Thyroid gland (tissue), 4 donors: ENCODE results near the gene C10orf71.

Experiments
- CTCF ChIP-seq, 6 experiments: fragments of 200-600 bp in 3 of 6; fragments of 450-650 bp in 3 of 6; sonication (generic) in 3 of 6; IDR thresholded peaks; one replicate each; pipeline ENCODE4 v1.5.1; 2016 to 2019; ENCODE audit warnings: antibody characterized with exemption in 6 of 6, mild to moderate bottlenecking in 2 of 6, inconsistent platforms in 1 of 6, moderate library complexity in 1 of 6
- POLR2A ChIP-seq, 2 donors: fragments of 450-650 bp; IDR thresholded peaks; one replicate each; pipeline ENCODE4 v1.6.1; 2017; ENCODE audit warnings: antibody characterized with exemption in 2 of 2, mild to moderate bottlenecking in 2 of 2, moderate library complexity in 1 of 2

GRCh38 chr10:49284356-49284755 is 14.6 kb upstream of the C10orf71 start:
- no peak for TF ChIP-seq CTCF (IDR thresholded peaks at IDR 0.05)
- TF ChIP-seq POLR2A (IDR thresholded peaks at IDR 0.05): no peak
